NB4 (cell line): Measurements from ENCODE around the gene AKAP10.
"Not testable (repeated sequence)": the region's sequence is repeated elsewhere in the genome, so short reads cannot be mapped to it uniquely, and the experiment has no call there.

ENCODE experiments used
- DNase-seq: peaks from one replicate; pipeline ENCODE4 v3.0.0; 2010; ENCODE audit warnings: low read depth
- H3K4me3 ChIP-seq: one replicate; pipeline ENCODE4 v1.5.1; 2011; ENCODE audit warnings: mild to moderate bottlenecking, low read depth, low read length, moderate library complexity
- CTCF ChIP-seq: IDR thresholded peaks from one replicate; pipeline ENCODE4 v1.5.1; 2012; ENCODE audit warnings: low read depth, low read length
- MAX ChIP-seq: IDR thresholded peaks from 2 replicates; pipeline ENCODE4 v1.6.1; 2011; ENCODE audit warnings: low read depth, low read length
- MYC ChIP-seq: IDR thresholded peaks from 2 replicates; pipeline ENCODE4 v1.6.1; 2011; ENCODE audit warnings: low read depth, low read length
- POLR2A ChIP-seq: IDR thresholded peaks from 2 replicates; pipeline ENCODE4 v1.6.1; 2011; ENCODE audit warnings: mild to moderate bottlenecking; ENCODE audit not compliant: insufficient read length; ENCODE audit errors: extremely low read depth

Gene AKAP10

GRCh38 chr17:19904412-19904811 is 73.2 kb downstream of the AKAP10 start:
- no peak for DNase-seq
- TF ChIP-seq MYC (no peak), CTCF (no peak), POLR2A (no peak), MAX (no peak)
- no peak overlapping the region for H3K4me3 ChIP-seq

GRCh38 chr17:19900809-19901208 is 76.8 kb downstream of the AKAP10 start:
- DNase-seq: no peak
- H3K4me3 ChIP-seq: no peak overlapping the region
- TF ChIP-seq CTCF: no peak
- TF ChIP-seq POLR2A: no peak
- no peak for TF ChIP-seq MAX
- TF ChIP-seq MYC: no peak

GRCh38 chr17:19897903-19898302 is 79.7 kb downstream of the AKAP10 start:
- DNase-seq: no peak
- no peak overlapping the region for H3K4me3 ChIP-seq
- TF ChIP-seq MAX (no peak), MYC (no peak), CTCF (no peak), POLR2A (no peak)

- H3K4me3 ChIP-seq: no peak overlapping the region
- TF ChIP-seq POLR2A: no peak
- no peak for TF ChIP-seq MYC
- TF ChIP-seq CTCF: no peak
- TF ChIP-seq MAX: no peak
These were observed 80.4 kb downstream of the AKAP10 start for GRCh38 chr17:19897090-19897837.

GRCh38 chr17:19896679-19897078 is 80.9 kb downstream of the AKAP10 start:
- H3K4me3 ChIP-seq: no peak overlapping the region
- TF ChIP-seq MAX: no peak
- no peak for TF ChIP-seq MYC
- no peak for TF ChIP-seq CTCF
- TF ChIP-seq POLR2A: no peak
- no peak for DNase-seq

More at GRCh38 chr17:19897090-19897837, 80.4 kb downstream of the AKAP10 start:
- no peak for DNase-seq

GRCh38 chr17:19890554-19890953 is 87.1 kb downstream of the AKAP10 start:
- H3K4me3 ChIP-seq, DNase-seq: not testable (repeated sequence)

- not testable (repeated sequence) for H3K4me3 ChIP-seq, DNase-seq
These were observed 87.6 kb downstream of the AKAP10 start for GRCh38 chr17:19890001-19890400.
